HG03097 (cell line): Measurements from ENCODE around the gene IGLL1.
"Not testable (repeated sequence)": the region's sequence is repeated elsewhere in the genome, so short reads cannot be mapped to it uniquely, and the experiment has no call there.

Experiments
- ATAC-seq: cut with Tn5 transposase; IDR thresholded peaks from one replicate; pipeline ENCODE4 v1.9.1; 2021; ENCODE audit not compliant: unreplicated experiment, low FRiP score

IGLL1 gene

GRCh38 chr22:23564276-23564675 lies 15.8 kb downstream of the IGLL1 start:
- no peak for ATAC-seq

GRCh38 chr22:23563111-23563510 lies 17.0 kb downstream of the IGLL1 start:
- no peak for ATAC-seq

GRCh38 chr22:23562186-23562585 lies 17.9 kb downstream of the IGLL1 start:
- no peak for ATAC-seq

- ATAC-seq, result not testable (repeated sequence)
These were observed 19.0 kb downstream of the IGLL1 start for GRCh38 chr22:23561025-23561510.

GRCh38 chr22:23560215-23560614 lies 19.9 kb downstream of the IGLL1 start:
- not testable (repeated sequence) for ATAC-seq

- no peak for ATAC-seq
These were observed 22.6 kb downstream of the IGLL1 start for GRCh38 chr22:23557467-23557866.

- ATAC-seq, result no peak
These were observed 23.1 kb downstream of the IGLL1 start for GRCh38 chr22:23557036-23557435.

GRCh38 chr22:23556026-23556620 lies 24.0 kb downstream of the IGLL1 start:
- ATAC-seq, result no peak

GRCh38 chr22:23555118-23555517 lies 25.0 kb downstream of the IGLL1 start:
- ATAC-seq, result no peak

GRCh38 chr22:23553924-23554870 lies 25.9 kb downstream of the IGLL1 start:
- ATAC-seq, result no peak

- no peak for ATAC-seq
These were observed 26.7 kb downstream of the IGLL1 start for GRCh38 chr22:23553438-23553837.

- ATAC-seq, result no peak
These were observed 27.5 kb downstream of the IGLL1 start for GRCh38 chr22:23552573-23552972.

- no peak for ATAC-seq
These were observed 28.7 kb downstream of the IGLL1 start for GRCh38 chr22:23551385-23551784.

GRCh38 chr22:23550049-23550650 lies 29.9 kb downstream of the IGLL1 start:
- ATAC-seq, result no peak

- ATAC-seq, result no peak
These were observed 30.9 kb downstream of the IGLL1 start for GRCh38 chr22:23549198-23549595.

- ATAC-seq, result no peak
These were observed 31.4 kb downstream of the IGLL1 start for GRCh38 chr22:23548501-23549197.

- ATAC-seq, result no peak
These were observed 32.1 kb downstream of the IGLL1 start for GRCh38 chr22:23547818-23548500.

GRCh38 chr22:23547382-23547781 lies 32.7 kb downstream of the IGLL1 start:
- not testable (repeated sequence) for ATAC-seq

GRCh38 chr22:23544852-23545251 lies 35.2 kb downstream of the IGLL1 start:
- ATAC-seq, result no peak

GRCh38 chr22:23543506-23544000 lies 36.5 kb downstream of the IGLL1 start:
- not testable (repeated sequence) for ATAC-seq
